GM21825 (cell line): ENCODE data around the gene NSMF.

Experiments
- ATAC-seq: cut with Tn5 transposase; IDR thresholded peaks from one replicate; pipeline ENCODE4 v1.9.1; 2021; ENCODE audit warnings: mild to moderate bottlenecking, moderate library complexity; ENCODE audit not compliant: unreplicated experiment

The NSMF gene

DNA sequence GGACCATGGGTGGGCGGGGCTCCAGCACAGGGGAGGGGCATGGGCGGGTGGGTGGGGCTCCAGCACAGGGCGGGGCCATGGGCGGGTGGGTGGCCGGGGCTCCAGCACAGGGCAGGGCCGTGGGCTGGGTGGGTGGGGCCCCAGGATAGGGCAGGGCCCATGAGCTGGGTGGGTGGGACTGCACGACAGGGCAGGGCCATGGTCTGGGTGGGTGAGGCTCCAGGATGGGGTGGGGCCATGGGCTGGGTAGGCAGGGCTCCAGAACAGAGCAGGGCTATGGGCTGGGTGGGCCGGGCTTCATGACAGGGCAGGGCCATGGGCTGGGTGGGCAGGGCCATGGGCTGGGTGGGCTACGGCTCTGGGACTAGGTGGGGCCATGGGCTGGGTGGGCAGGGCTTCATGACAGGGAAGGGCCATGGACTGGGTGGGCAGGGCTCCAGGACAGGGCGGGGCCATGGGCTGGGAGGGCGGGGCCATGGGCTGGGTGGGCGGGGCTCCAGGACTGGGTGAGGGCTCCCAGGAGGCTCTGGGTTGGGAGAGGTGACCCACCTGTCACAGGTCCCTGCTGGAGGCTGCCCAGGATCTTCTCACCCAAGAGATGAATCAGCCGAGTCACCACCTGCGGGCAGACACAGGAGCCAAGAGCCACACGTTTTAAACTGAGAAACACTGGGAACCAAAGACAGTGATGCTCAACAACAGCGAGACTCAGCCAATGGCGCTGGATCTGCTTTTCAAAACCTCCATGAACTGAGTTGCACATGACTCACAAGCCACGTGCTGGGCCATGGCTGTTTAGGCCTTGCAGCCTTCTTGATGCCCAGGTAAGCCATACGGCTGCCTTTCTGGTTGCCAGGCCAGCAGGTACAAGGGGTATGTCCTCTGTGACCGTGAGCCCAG lies 33.6 kb upstream of the NSMF start:
- ATAC-seq, result no peak

DNA sequence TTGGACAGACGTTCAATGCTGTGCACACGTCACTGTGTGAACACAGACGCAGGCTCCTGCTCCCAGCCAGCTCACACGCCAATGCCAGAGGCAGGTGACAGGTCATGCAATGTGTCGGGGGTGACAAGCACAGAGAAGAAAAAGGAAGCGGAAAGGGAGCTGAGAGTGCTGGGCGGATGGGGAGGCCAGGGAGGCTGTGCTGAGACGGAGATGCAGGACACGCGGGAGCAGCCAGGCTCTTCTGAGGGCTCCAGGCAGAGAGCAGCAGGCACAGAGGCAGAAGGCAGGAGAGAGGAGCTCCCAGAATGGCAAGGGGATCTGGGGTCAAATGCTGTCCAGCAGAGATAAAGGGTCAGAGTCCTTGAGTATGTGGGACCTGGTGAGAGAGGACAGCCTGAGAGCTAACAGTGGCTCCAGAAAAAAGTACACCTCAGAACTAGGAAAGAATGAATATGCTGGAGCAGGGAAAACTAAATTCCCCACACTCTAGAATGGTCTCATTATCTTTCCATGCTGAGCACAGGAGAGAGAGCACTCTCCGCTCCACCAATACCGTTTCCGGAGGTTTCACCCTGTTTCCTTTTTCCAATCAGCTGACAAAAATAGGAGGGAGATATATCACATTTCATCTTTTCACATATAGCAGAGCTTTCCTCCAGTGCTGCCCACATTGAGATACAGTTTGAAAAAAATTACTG lies 32.8 kb upstream of the NSMF start:
- no peak for ATAC-seq

DNA sequence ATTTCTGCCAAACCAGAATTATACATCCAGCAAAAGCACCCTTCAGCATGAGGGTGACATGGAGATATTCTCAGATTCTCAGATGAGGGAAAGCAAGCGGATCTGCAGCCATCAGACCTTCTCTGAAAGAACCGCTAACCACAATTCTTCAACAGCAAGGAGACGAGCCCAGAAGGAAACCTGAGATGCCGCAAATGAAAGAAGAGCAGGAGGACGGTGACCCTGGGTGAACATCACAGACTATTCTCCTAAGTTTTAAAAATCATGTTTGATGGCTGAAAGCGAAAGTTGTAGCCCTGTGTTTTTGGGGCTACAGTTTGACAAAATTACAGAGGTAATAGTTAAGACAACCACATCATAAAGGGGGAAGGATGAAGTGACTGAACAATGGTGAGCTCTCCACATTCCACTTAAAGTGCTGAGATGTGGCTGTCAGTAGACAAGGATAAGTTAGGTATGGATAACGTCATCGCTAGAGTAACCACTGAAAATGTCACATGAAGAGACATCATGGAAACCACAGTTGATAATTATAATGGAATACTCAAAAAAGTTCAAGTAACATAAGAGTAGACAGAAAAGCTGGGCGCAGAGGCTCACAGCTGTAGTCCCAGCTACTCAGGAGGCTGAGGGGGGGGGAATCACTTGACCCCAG lies 31.5 kb upstream of the NSMF start:
- no peak for ATAC-seq

DNA sequence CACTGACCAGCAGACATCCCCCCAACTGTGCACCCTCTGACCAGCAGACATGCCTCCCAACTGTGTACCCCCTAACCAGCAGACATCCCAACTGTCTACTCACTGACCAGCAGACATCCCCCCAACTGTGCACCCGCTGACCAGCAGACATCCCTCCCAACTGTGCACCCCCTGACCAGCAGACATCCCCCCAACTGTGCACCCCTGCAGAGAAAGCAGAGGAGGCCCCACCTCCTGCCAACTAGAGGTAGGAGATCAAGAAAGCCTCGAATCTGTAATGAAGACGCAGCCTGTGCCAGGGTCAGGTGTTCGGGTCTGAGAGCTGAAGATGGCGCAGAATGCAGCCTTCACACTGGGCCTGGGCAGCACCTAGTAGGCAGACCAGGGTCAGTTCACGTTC lies 29.8 kb upstream of the NSMF start:
- ATAC-seq, result no peak

DNA sequence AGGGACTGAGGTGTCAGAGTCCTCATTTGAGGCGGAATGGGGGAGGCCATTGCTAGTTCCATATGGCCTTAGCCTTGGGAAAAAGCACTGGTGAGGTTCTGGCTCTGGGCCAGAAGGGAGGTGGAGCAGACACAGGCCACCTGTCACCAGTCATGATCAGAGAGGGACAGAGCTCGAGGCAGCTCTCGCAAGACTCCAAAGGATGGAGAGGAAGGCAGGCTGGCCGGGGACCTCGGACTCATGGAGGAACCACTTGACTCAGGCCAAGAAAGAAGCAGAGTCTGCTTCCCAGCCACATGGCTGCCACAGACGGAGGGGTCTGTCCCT lies 29.2 kb upstream of the NSMF start:
- ATAC-seq, result no peak

DNA sequence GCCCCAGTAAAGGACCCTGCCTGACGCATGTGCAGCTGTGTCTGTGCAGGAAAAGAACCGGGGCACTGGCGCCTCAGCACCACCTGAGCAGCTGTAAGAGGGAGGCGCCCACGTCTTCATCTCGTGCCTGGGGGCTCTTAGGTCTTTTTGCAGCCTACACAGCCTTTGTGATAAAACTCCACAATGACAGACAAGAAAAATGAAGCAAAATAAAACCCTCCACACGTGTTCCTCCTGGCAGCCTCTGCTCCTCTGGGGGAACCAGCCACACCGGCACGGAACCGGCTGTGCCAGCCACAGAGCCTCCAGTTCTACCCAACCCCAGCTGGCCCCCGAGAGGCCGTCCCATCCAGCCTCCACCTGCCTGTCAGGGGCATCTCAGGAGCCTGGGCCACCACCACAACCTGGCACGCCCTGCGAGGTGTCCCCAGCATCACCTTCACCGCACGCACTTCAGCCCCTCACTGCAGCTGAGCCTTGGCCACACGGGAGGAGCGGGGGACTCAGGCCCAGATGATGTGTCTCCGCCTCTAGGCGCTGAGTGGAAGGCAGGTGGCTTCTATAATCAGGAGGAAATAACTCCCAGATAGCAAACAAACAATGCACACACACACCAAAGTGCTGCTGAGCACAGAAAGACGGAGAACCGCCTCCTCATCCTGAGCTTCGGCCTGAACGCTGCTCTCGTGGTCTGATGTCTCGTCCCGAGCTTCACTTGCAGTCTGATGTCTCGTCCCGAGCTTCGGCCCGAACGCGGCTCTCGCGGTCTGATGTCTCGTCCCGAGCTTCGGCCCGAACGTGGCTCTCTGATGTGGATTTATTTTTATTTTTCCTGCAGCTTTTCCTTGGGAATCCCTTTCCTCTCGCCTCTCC lies 28.6 kb upstream of the NSMF start:
- ATAC-seq, result no peak

DNA sequence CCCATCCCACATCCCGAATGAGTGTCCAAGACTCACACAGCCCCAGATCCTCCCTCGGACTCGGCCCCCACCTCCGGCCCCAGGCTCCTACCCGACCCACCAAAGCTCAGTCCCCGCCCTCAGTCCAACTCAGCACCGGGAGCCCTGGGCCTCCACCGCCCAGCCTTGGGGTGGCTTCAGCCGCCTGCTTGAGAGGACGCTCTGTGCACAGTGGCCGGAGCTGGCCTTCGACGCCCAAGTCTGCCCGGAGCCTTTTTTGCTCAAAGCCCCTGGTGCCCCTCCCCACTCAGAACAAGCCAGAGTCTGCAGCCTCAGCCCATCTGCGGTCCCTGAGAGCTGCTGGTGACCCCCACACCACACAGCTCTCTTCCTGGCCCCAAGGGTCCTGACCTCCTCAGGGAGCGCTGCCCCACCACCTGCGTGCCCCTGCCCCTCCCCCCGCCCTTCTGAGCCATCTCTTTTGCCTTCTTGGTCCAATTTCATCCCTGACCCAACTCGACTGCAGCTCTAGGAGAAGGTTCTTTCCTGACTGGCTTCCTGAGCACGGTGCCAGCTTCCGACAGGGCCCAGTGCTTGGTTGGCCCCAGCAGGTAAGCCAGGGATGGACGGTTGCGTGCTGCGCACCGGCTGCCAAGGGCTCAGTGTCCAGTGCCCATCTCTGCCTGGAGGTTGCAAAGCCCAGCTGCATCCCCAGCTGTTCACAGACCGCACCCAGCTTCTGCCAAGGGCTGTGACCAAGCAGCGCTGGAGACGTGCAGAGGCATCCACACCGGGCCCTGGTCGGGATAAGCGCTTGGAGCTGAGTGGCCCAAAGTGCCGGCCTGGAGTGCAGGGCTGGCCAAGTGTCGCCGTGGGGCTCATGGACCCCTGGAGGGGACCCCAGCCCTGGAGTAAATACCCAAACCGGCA lies 27.7 kb upstream of the NSMF start:
- ATAC-seq, result no peak

DNA sequence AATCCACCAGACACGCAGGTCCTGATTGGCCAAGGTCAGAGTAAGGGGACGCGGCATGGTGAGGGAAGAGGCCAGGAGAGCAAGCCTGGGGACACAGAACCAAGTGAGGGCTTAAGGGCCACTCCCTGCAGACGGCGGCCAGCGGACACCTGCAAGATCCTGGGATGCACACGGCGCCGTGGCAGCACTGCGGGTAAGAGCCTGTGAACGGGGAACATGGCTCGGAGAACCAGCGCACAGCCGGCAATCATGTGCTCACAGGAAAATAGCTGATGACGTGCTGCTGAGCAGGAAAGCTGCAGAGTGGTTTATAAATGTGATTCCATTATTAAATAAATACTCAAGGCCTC lies 27.0 kb upstream of the NSMF start:
- no peak for ATAC-seq

DNA sequence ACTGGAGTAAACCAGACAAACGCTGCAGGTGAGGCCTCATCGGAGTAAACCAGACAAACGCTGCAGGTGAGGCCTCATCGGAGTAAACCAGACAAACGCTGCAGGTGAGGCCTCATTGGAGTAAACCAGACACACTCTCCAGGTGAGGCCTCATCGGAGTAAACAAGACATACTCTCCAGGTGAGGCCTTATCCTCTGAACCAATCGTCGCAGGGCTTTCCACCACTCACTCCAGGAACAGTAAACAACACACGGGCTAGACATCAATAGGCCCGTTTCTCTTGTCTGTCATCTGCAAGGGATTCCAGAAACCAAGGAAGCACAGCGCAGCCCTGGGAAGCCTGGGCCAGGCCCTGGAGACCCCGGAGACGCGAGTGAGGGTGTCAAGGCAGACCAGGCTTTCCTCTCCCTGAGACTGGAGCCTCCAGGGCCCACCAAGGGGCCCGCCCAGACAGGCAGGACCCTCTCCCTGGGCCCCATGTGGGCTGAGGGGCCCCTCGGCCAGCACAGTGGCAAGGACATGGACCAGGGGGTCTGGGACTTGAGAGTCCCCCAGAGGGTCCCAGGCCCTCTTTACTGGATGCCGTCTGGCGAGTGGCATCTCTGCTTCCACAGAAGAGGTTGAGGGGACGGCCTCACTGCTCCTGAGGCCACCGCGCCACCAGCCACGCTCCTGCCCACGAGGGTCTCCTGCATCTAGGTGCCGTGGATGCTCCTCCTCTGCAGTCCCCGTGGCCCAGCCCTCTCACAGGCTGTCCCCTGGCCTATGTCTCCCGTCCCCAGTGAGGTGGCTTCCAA lies 26.4 kb upstream of the NSMF start:
- no peak for ATAC-seq

DNA sequence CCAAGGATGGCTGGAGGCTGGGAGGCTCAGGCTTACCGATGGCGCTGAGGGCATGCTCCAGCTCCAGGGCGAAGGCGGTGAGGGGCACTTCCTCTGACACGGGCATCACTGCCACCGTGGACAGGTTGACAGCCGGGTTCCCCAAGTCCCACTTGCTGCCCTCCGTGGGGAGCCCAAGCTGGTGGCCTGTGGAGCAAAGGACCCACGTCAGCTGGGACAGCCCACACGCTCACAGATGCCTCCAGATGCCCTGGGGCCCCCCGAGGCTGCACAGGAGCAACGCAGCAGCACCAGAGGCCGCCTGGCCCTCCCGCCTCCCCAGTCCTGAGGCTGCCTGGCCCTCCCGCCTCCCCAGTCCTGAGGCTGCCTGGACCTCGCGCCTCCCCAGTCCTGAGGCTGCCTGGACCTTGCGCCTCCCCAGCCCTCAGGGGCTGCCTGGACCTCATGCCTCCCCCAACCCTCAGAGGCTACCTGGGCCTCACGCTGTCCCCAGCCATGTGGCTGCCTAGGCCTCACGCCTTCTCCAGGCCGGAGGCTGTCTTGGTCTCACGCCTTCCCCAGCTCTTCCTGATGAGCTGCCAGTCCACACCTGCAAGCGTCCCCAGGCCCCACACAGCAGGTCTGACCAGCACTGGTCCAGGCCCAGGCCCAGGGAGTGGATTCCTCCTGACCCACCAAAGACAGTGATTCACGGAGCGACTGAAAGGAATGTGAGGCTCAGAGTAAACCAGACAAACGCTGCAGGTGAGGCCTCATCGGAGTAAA lies 25.6 kb upstream of the NSMF start:
- no peak for ATAC-seq

DNA sequence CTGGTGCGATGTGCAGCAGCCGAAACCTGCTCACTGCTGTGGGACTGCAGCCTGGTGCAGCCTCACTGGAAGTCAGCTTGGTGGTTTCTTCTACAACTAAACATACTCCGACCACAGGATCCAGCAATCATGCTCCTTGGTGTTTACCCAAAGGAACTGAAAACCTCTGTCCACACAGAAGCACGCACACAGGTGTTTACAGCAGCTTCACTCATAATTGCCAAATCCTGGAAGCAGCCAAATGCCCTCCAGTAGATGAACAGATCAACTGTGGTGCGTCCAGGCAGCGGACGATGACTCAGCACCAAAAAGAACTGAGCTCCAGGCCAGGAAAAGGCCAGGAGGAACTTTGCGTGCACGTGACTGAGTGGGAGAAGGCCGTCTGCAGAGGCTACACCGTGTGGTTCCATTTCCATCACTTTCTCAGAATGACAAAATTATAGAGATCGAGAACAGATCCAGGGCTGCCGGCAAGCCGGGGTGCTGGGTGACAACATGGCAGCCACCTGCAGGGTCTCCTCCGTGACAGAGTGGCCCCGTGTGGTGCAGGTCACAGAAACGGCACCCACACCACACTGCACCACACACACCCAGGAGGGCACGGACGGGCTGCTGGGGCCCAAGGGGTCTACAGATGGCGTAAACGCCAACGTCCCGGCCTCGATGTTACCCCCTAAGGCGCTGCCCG lies 23.1 kb upstream of the NSMF start:
- ATAC-seq, result no peak

DNA sequence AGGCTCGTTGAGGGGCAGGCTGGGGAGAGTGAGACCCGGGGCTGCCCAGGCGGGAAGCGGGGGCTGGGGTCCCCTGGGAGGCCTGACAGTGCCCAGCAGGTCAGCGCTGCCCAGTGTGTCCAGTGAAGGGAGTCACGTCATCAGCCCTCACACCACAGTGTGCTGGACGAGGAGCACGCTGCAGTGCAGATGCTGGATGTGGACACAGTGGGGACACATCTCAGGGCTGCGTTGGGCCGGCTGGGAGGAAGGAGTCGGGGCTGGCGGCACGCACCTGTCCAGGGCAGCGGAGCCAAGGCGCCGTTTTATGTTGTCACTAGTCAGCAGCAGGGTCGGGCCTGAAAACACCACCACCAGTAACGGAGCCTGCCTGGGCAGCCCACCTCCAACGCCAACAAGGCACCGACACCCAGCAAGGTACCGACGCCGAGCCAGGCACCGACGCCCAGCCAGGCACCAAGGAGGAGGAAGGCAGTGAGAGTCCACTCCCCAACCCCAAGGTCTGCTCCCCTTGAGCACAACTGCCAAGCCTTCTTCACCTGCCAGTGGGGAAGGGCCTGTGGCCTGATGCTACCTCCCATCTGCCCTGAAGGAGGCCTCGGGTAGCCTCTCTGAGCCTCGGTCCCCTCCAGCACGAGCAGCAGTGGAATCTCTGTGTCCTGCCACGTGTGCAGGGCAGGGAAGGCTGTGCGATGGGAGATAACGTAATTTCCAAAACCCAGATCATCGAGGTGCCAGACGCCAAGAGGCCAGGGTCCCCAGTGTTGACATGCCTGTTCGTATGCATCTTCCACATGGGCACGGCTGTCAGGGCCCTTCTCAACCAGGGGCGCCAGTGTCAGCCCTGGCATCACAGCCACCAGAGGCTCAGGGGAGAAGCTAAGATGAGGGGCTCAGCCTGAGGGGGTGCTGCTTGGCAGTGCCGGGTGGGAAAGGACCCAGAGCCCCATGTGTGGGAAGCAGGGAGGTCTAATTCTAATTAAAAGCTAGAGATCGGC lies 21.9 kb upstream of the NSMF start:
- no peak for ATAC-seq

DNA sequence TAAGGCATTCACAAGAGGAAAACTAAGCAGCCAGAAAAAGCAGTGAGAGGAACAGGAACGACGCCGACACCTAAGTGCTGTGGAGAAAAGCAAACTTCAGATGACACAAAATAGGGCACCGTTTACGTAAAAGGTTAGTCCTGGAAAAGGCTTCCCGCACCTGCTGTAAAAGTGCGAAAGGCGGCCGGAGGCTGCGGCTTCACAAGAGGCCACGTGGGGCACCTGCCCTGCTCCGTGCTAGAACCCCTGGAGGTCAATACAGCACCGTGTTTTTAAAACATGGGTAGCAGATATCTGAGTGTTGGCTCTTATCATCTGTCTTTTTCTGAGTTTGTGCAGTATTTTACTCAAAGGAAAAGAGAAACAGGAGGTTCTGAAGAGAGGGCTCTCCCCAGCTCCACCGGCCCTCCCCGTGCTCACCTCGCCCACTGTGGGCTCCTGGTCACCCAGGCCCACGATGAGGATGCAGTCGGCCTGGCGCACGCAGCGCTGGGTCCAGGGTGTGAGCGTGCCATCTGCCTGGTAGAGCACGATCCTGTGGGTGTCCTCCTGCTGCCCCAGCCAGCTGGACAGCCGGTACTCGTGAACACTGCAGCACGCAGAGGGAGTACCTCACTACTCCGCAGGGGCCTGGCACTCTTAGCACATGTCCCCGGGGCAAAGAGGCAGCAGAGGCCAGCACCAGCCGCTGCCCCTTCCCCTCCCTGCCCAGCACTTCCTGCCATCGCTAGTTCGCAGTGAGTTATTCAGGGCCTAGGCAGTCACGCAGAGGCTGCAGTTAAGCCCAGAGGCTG lies 21.0 kb upstream of the NSMF start:
- ATAC-seq, result no peak

DNA sequence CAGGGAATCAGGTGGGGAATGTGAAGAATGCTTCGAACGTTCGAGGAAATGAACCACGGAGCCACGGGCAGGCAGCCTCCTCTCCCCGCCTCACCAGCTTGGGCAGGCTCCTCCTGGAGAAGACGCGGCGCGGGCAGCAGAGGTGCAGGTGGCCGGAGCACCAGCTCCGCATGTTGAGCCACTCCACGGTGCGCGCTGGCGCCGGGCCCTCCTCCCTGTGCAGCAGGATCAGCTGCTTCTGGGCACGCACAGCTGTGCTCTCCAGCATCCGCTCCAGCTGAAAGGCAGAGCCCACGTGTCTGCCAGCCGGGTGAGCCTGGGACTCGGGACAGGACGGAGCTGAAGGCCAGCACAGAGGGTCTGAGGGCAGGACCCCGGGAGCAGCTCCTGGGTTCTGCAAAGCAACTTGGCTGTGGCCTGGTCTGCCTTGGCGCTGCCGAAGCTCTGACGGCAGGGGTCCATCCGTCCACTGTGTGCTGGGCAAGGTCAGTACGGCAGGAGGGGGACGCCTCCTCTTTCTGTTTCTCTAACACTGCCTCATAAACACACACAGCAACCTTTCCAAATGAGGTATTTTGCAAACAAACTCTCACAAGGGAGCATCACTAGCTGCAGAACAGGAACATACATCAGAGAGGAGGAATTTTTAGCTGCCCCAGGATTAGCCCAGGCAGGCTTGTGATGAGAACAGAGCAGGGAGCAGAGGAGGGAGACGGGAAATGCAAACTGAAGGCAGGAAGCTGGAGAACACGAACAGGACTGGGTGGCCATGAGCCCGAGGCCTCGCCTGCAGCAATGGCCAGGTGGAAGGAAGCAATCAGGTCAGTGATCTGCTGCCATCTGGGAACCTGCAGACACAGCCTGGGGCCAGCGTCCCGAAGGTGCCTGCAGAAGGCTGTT lies 20.1 kb upstream of the NSMF start:
- no peak for ATAC-seq

DNA sequence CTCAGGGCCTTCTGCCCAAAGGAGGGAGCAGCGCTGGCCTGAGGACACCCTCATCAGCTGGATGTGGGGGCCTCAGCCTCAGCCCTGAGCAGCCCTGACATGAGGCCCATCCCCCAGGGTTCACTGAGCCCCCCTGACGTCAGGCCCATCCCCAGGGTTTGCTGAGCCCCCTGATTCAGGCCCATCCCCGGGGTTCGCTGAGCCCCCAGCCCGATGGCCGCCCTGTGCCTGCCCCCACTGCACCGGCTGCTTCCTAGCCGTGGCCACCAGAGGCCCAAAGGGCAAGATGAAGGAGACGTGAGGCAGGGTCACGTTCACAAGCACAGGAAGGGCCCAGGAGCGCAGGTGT lies 19.5 kb upstream of the NSMF start:
- no peak for ATAC-seq
